ENCODE data around the gene USP10. TPM values are rescaled to one million over a fixed set of nuclear protein-coding genes. Genes with fewer than 3 reads are reported as not detected.

Gene USP10
- total and polyA plus RNA-seq, 2 donors (not counting 3 experiments of a cell fraction or from before 2014, with no cell fraction given) = 84.0 to 115 TPM

DNA sequence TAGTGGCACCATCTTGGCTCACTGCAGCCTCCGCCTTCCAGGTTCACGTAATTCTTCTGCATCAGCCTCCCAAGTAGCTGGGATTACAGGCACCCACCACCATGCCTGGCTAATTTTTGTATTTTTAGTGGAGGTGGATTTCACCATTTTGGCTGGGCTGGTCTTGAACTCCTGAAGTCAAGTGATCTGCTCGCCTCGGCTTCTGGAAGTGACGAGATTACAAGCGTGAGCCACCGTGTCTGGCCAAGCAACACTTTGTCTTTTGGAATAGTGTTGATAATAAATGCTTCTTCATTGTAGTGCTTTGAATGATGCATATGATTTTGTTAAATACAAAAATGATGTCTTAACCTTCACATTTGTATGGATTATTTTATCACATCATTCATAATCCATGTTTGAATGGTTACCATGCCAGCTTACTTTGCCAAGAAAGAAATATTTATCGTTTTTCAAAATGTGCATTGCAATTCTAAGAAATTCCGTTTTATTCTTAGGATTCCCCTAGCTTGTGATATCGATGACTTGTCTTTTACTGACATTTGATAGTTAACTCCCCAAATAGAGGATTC lies 29.1 kb downstream of the USP10 start:
- H3K27me3 ChIP-seq (ENCODE audit: control insufficient read depth in 2 of 2, insufficient read depth in 2 of 2, low read length in 2 of 2) = no peaks in the 10 kb centered on the region
- peaks cover 69% of the 10 kb centered on the region for H3K4me1 ChIP-seq (ENCODE audit: control insufficient read depth, extremely low read depth, insufficient read depth, low read length)
- TF ChIP-seq JUN (IDR thresholded peaks at IDR 0.05; ENCODE audit: borderline replicate concordance, insufficient read depth, insufficient read length, low read depth) (no peak), GATA2 (IDR thresholded peaks at IDR 0.05; ENCODE audit: insufficient read depth, insufficient read length, low read depth, low read length) (no peak), FOS (IDR thresholded peaks at IDR 0.05; ENCODE audit: borderline replicate concordance, insufficient read depth, low read length) (no peak), POLR2A (IDR thresholded peaks at IDR 0.05; ENCODE audit: low read depth, low read length) (no peak), POLR2AphosphoS5 (IDR thresholded peaks at IDR 0.05; ENCODE audit: insufficient read depth, low read depth, low read length) (no peak), MYC (IDR thresholded peaks at IDR 0.05; ENCODE audit: low read depth, low read length) (no peak), EZH2 (IDR thresholded peaks at IDR 0.05; ENCODE audit: borderline replicate concordance, low read depth, low read length, severe bottlenecking) (no peak)
- TF ChIP-seq, protein P1, sequence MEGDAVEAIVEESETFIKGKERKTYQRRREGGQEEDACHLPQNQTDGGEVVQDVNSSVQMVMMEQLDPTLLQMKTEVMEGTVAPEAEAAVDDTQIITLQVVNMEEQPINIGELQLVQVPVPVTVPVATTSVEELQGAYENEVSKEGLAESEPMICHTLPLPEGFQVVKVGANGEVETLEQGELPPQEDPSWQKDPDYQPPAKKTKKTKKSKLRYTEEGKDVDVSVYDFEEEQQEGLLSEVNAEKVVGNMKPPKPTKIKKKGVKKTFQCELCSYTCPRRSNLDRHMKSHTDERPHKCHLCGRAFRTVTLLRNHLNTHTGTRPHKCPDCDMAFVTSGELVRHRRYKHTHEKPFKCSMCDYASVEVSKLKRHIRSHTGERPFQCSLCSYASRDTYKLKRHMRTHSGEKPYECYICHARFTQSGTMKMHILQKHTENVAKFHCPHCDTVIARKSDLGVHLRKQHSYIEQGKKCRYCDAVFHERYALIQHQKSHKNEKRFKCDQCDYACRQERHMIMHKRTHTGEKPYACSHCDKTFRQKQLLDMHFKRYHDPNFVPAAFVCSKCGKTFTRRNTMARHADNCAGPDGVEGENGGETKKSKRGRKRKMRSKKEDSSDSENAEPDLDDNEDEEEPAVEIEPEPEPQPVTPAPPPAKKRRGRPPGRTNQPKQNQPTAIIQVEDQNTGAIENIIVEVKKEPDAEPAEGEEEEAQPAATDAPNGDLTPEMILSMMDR (IDR thresholded peaks at IDR 0.05; ENCODE audit: extremely low read depth in 1 of 2, insufficient read depth in 1 of 2, low read depth in 1 of 2, low read length in 2 of 2) = no peak
- TF ChIP-seq, protein P2, sequence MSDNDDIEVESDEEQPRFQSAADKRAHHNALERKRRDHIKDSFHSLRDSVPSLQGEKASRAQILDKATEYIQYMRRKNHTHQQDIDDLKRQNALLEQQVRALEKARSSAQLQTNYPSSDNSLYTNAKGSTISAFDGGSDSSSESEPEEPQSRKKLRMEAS (IDR thresholded peaks at IDR 0.05; ENCODE audit: insufficient read depth, insufficient read length) = no peak
- H2AFZ ChIP-seq (ENCODE audit: low read depth, low read length) = no peak overlapping the region
- ChIA-PET CTCF (interaction anchor here (1.2 to 9.3 kb wide), 8 partner anchors 9 to 242 kb away, joined by 3 to 148 read pairs (median 6); no protein-coding TSS in a partner anchor), POLR2A (interaction anchor here (0.6 kb wide), 1 partner anchor 238 kb away, joined by 8 read pairs; no protein-coding TSS in a partner anchor)
- peaks cover 4% of the 10 kb centered on the region for H4K20me1 ChIP-seq (replicated peaks; ENCODE audit: control insufficient read depth, extremely low read depth, insufficient read depth, low read length)
- no peak for DNase-seq (ENCODE audit: low read depth, low spot score)
- BruUV-seq (replicated peaks) = no TSS peak
- FAIRE-seq = no peak
- no peak overlapping the region for H3K4me3 ChIP-seq (replicated peaks in 1 of 3; ENCODE audit: insufficient read depth in 1 of 3, low read depth in 1 of 3, low read length in 3 of 3)
- peak overlapping the region; percentile 95 for H3K4me2 ChIP-seq (ENCODE audit: insufficient read depth, low read length)
- no peaks in the 10 kb centered on the region for H3K9me3 ChIP-seq (replicated peaks; ENCODE audit: control insufficient read depth, insufficient read depth, low read length)
- no peaks in the 10 kb centered on the region for H3K36me3 ChIP-seq (ENCODE audit: control insufficient read depth in 2 of 2, extremely low read depth in 1 of 2, insufficient read depth in 2 of 2, low read length in 2 of 2)
- intact Hi-C loops (cut with micrococcal nuclease) = no loop called here
- peak overlapping the region; percentile 83 for H3K27ac ChIP-seq (ENCODE audit: insufficient read depth, low read depth, low read length)
- no peaks in the 10 kb centered on the region for H3K9me1 ChIP-seq (replicated peaks; ENCODE audit: control insufficient read depth, extremely low read depth, insufficient read depth, low read length)
- dilution Hi-C loops (cut with MboI; ENCODE audit: extremely low pct_ligation_motif_present, low sequenced_read_pairs) = no loop called here
- H3K79me2 ChIP-seq (ENCODE audit: control insufficient read depth, insufficient read depth, low read length) = peaks cover 89% of the 10 kb centered on the region
- H3K9ac ChIP-seq (replicated peaks; ENCODE audit: extremely low read depth, insufficient read depth, low read length) = no peak overlapping the region

All from endothelial cell of umbilical vein (primary cell).